A673 (cell line): Measurements from ENCODE around the gene SLC16A7.

Experiments used
- EZH2 ChIP-seq: fragments of 200-600 bp; sonication (generic); IDR thresholded peaks from 2 replicates; pipeline ENCODE4 v1.6.1; 2017; ENCODE audit warnings: borderline replicate concordance, low read depth, mild to moderate bottlenecking, mixed read lengths, antibody characterized with exemption, low read length; ENCODE audit not compliant: poor library complexity, severe bottlenecking
- TF ChIP-seq, protein P1 (sequence below): fragments of 300-800, 200-600 bp; sonication (generic); conservative IDR thresholded peaks from 2 replicates; pipeline ENCODE4 v1.5.1; 2017; ENCODE audit warnings: low read depth, mild to moderate bottlenecking, antibody characterized with exemption, low read length, moderate library complexity, mixed read lengths

DNA sequence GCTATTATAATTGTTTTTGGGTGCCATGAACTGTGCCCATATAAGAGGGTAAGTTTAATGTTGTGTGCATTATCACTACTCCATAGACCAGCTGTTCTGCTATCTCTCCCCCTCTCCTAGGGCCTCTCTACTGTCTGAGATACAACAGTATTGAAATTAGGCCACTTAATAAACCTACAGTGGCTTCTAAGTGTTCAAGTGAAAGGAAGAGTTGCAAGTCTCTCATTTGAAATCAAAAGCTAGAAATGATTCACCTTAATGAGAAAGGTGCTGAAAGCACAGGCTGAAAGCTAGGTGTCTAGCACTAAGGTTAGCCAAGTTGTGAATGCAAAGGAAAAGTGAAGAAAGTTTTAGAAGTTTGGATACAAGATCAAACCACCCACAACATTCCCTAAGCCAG, 168.0 kb downstream of the SLC16A7 start:
- TF ChIP-seq, protein P1, sequence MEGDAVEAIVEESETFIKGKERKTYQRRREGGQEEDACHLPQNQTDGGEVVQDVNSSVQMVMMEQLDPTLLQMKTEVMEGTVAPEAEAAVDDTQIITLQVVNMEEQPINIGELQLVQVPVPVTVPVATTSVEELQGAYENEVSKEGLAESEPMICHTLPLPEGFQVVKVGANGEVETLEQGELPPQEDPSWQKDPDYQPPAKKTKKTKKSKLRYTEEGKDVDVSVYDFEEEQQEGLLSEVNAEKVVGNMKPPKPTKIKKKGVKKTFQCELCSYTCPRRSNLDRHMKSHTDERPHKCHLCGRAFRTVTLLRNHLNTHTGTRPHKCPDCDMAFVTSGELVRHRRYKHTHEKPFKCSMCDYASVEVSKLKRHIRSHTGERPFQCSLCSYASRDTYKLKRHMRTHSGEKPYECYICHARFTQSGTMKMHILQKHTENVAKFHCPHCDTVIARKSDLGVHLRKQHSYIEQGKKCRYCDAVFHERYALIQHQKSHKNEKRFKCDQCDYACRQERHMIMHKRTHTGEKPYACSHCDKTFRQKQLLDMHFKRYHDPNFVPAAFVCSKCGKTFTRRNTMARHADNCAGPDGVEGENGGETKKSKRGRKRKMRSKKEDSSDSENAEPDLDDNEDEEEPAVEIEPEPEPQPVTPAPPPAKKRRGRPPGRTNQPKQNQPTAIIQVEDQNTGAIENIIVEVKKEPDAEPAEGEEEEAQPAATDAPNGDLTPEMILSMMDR = no peak
- TF ChIP-seq EZH2 = no peak
